Measurements from ENCODE around the gene DRD1. TPM values are rescaled to one million over a fixed set of nuclear protein-coding genes. Genes with fewer than 3 reads are reported as not detected.
"Not testable (repeated sequence)": the region's sequence is repeated elsewhere in the genome, so short reads cannot be mapped to it uniquely, and the experiment has no call there.

The DRD1 gene
- total RNA-seq, 1 experiment from 2014 or later = 14.0 TPM

DNA sequence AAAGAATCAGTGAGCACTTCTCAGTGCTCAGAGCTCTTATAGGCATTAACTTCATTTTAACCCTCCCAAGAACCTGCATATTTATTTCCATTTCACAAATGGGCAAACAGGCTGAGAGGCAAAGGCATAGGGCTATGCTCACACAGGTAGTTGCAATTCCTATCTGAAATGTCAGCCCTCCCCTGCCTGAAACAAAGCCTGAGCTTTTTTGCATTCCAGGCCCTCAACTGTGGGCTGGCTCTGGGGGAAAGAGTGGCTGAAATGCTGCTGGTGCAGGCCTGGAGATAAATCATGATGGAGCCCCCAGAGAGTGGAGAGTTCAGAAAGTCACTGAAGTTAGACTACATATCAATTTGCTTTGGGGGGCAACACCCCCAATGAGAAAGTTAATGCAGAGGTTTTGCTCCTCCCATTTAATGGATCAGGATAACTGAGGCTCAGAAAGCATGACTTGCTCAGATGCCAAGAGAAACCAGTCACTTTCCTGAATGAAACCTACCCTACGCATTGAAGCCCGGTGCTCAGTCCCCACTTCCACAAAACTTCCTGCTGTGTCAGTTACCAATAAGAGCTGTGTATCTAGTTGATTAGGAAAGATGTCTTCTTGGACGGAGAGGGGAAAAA, 5.6 kb downstream of the DRD1 start:
- no peak overlapping the region for H3K4me3 ChIP-seq
- no peak for DNase-seq (ENCODE audit: low read depth in 1 of 2, low spot score in 2 of 2)
- H3K4me1 ChIP-seq (replicated peaks) = peaks cover 15% of the 10 kb centered on the region
- no peaks in the 10 kb centered on the region for H3K9me3 ChIP-seq (replicated peaks)
- H3K27me3 ChIP-seq (replicated peaks) = no peaks in the 10 kb centered on the region
- peaks cover 25% of the 10 kb centered on the region for H3K36me3 ChIP-seq
- H3K27ac ChIP-seq = no peak overlapping the region

DNA sequence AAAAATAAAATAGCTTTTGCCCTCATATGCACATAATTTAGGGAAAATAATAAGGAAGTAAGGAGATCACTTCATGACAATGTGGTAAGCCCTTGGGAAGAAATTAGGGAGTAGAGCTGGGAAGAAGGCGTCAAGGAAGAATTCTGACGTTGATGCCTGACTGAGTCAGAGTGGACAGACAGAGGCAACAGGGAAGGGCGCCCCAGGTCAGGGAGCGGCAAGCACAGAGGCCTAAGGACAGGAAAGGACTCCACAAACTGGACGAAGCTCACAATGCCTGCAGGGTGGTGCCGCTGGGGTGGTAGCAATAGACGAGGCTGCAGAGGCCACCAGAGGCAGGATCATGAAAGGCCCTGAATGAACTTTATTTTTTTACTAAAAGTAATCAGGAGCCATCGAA, 7.6 kb downstream of the DRD1 start:
- H3K4me3 ChIP-seq = no peak overlapping the region
- peaks cover 8% of the 10 kb centered on the region for H3K36me3 ChIP-seq
- H3K27ac ChIP-seq = no peak overlapping the region
- H3K9me3 ChIP-seq (replicated peaks) = no peaks in the 10 kb centered on the region
- H3K4me1 ChIP-seq (replicated peaks) = peaks cover 4% of the 10 kb centered on the region; the same call in 1 of the 2 replicates
- no peaks in the 10 kb centered on the region for H3K27me3 ChIP-seq (replicated peaks)
- DNase-seq (ENCODE audit: low read depth in 1 of 2, low spot score in 2 of 2) = no peak

DNA sequence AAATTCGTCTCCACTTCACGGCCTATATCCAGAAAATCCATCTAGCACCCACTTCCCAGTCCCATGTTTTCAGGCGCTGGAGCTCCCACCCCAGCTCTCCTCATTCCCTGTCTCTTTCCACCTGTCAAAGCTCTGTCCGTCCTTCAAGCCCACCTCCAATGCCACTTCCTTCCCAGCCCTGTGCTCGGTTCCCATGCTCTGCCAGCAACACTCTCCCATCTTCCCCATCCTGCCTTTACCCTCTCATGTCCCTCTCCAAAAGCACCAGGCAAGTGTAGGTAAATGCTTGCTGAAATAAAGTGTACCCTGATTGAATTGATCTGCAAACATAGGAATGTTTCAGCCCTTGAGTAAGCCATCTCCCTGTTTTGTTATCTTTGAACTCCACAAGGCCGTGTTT, 9.2 kb downstream of the DRD1 start:
- no peaks in the 10 kb centered on the region for H3K27me3 ChIP-seq (replicated peaks)
- H3K9me3 ChIP-seq (replicated peaks) = no peaks in the 10 kb centered on the region
- H3K4me1 ChIP-seq (replicated peaks) = no peaks in the 10 kb centered on the region; the same call in 1 of the 2 replicates
- H3K36me3 ChIP-seq = peaks cover 2% of the 10 kb centered on the region
- no peak for DNase-seq (ENCODE audit: low read depth in 1 of 2, low spot score in 2 of 2)
- H3K4me3 ChIP-seq = no peak overlapping the region
- H3K27ac ChIP-seq = no peak overlapping the region

DNA sequence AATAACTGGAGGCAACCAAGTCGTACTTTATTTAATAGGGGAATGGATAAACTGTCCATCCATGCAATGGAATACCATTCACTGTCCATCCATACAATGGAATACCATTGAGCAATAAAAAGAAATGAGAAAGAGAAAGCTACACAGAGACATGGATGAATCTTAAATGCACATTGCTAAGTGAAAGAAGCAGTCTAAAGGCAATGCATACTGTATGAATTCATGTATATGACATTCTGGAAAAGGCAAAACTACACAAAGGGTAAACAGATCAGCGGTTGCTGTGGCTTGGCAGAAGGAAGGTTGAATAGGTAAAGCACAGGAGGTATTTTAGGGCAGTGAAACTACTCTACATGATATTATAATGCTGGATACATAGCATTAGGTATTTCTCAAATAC, 16.2 kb downstream of the DRD1 start:
- no peaks in the 10 kb centered on the region for H3K27me3 ChIP-seq (replicated peaks)
- no peaks in the 10 kb centered on the region for H3K4me1 ChIP-seq (replicated peaks)
- no peak overlapping the region for H3K4me3 ChIP-seq
- DNase-seq (ENCODE audit: low read depth in 1 of 2, low spot score in 2 of 2) = no peak
- no peak overlapping the region for H3K27ac ChIP-seq
- H3K9me3 ChIP-seq (replicated peaks) = no peaks in the 10 kb centered on the region
- no peaks in the 10 kb centered on the region for H3K36me3 ChIP-seq

DNA sequence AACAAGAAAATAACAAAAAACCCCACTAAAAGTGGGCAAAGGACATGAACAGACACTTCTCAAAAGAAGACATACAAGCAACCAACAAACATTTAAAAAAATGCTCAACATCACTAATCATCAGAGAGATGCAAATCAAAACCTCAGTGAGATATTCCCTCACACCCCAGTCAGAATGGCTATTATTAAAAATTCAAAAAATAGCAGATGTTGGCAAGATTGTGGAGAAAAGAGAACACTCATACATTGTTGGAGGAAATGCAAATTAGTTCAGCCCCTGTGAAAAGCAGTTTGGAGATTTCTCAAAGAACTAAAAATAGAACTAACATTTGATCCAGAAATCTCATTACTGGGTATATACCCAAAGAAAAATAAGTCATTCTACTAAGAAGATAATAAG, 19.4 kb downstream of the DRD1 start:
- not testable (repeated sequence) for H3K27me3 ChIP-seq (replicated peaks); H3K9me3 ChIP-seq (replicated peaks); DNase-seq (ENCODE audit: low read depth in 1 of 2, low spot score in 2 of 2); H3K36me3 ChIP-seq; H3K27ac ChIP-seq; H3K4me1 ChIP-seq (replicated peaks); H3K4me3 ChIP-seq

DNA sequence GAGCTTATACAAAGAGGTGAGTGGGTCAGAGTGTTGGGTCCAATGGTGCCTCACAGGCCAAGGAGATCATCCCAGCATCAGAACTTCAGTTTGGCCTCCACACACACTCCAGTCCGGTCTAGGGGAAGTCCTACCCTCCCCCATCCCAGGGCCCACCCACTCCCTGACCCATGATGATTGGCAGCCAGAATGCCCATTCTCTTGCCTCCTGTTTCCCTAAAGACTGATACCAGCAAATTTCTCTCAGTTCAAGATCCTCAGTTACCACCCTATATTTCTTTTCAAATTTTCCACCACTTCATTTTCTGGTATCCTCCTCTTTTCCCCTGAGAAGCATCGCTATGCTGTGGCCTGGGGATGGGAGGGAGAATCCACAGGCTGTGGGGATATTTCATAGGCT, 21.9 kb downstream of the DRD1 start:
- peaks cover 19% of the 10 kb centered on the region for H3K4me1 ChIP-seq (replicated peaks)
- no peak overlapping the region for H3K4me3 ChIP-seq
- DNase-seq (ENCODE audit: low read depth in 1 of 2, low spot score in 2 of 2) = no peak
- no peaks in the 10 kb centered on the region for H3K27me3 ChIP-seq (replicated peaks)
- no peak overlapping the region for H3K27ac ChIP-seq
- H3K36me3 ChIP-seq = no peaks in the 10 kb centered on the region
- H3K9me3 ChIP-seq (replicated peaks) = 0 out of 2 replicates have a peak, but pooled peaks cover 4% of the 10 kb centered on the region

DNA sequence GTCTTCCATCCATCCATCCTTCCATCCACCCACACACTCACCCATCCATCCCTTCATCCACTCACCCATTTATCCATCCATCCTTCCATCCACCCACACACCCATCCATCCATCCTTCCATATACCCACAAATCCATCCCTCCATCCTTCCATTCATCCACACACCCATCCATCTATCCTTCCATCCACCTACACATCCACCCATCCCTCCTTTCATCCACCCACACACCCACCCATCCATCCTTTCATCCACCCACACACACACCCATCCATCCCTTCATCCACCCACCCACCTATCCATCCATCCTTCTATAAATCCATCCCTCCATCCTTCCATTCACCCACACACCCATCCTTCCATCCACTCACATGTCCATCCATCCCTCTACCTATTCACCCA, 23.6 kb downstream of the DRD1 start:
- Histone ChIP-seq H3K27ac (no peak overlapping the region), H3K27me3 (replicated peaks) (no peaks in the 10 kb centered on the region), H3K36me3 (no peaks in the 10 kb centered on the region), H3K9me3 (replicated peaks) (0 out of 2 replicates have a peak, but pooled peaks cover 4% of the 10 kb centered on the region), H3K4me3 (no peak overlapping the region), H3K4me1 (replicated peaks) (peaks cover 19% of the 10 kb centered on the region)
- no peak for DNase-seq (ENCODE audit: low read depth in 1 of 2, low spot score in 2 of 2)

DNA sequence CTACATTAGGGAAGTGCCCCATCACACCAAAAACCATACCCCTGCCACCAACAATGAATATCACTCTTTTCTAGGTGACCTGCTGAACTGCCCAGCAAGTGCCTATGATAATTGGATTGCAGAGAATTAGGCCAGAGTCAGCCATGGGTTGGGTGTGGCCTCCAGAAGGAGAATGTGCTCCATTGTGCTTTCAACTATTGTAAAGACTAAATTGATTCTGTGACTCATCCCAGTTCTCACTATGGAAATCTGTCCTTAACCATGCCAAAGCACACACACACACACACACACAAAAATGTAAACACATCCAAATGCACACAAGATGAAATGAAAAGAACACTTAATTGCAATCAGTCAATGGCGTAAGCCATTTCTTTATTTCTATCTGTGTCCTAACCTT, 25.7 kb downstream of the DRD1 start:
- Histone ChIP-seq H3K4me3 (no peak overlapping the region), H3K9me3 (replicated peaks) (peaks cover 4% of the 10 kb centered on the region; the same call in 1 of the 2 replicates), H3K36me3 (no peaks in the 10 kb centered on the region), H3K27me3 (replicated peaks) (no peaks in the 10 kb centered on the region), H3K27ac (no peak overlapping the region), H3K4me1 (replicated peaks) (peaks cover 19% of the 10 kb centered on the region)
- DNase-seq (ENCODE audit: low read depth in 1 of 2, low spot score in 2 of 2) = peak in 1 of 2 experiments; percentile 69

DNA sequence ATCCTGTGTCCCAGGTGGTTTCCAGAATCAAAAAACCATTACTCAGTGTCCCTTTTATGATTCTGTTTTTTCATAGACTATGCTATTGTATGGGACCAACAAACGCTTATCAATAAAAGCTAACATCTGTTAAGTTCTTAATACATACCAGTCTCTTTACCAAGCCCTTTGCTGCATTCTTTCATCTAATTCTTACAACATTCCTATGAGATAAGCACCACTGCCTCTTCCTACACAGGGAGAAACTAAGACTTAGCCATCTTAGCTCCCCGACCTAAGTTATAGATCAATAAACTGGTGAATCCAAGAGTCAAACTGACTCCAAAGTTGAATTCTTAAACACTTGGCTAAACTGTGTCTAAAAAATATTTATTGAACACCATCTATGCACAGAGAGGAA, 26.6 kb downstream of the DRD1 start:
- no peak for DNase-seq (ENCODE audit: low read depth in 1 of 2, low spot score in 2 of 2)
- H3K4me1 ChIP-seq (replicated peaks) = peaks cover 19% of the 10 kb centered on the region
- H3K9me3 ChIP-seq (replicated peaks) = peaks cover 4% of the 10 kb centered on the region; the same call in 1 of the 2 replicates
- H3K4me3 ChIP-seq = no peak overlapping the region
- no peak overlapping the region for H3K27ac ChIP-seq
- H3K36me3 ChIP-seq = no peaks in the 10 kb centered on the region
- H3K27me3 ChIP-seq (replicated peaks) = no peaks in the 10 kb centered on the region

DNA sequence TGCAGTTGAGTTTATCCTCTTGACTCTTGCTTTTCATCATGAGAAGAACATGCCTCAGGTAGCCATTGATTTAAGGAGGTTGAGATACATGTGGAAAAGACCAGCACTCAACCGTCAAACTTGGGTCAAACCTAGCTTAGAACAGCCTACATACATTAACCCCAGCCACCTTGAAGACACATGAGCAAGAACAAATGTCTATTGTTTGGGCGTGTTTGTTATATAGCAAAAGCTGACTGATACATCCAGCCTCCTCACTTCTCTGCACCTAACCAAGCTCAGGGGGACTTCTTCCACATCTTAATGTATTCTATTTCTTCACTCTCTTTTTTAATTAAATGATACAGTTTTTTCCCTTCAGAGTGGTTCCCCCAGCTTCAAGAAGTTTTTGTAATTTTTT, 28.7 kb downstream of the DRD1 start:
- H3K9me3 ChIP-seq (replicated peaks) = peaks cover 4% of the 10 kb centered on the region; the same call in 1 of the 2 replicates
- peaks cover 19% of the 10 kb centered on the region for H3K4me1 ChIP-seq (replicated peaks)
- H3K36me3 ChIP-seq = no peaks in the 10 kb centered on the region
- H3K27ac ChIP-seq = no peak overlapping the region
- no peak for DNase-seq (ENCODE audit: low read depth in 1 of 2, low spot score in 2 of 2)
- H3K4me3 ChIP-seq = no peak overlapping the region
- H3K27me3 ChIP-seq (replicated peaks) = no peaks in the 10 kb centered on the region

DNA sequence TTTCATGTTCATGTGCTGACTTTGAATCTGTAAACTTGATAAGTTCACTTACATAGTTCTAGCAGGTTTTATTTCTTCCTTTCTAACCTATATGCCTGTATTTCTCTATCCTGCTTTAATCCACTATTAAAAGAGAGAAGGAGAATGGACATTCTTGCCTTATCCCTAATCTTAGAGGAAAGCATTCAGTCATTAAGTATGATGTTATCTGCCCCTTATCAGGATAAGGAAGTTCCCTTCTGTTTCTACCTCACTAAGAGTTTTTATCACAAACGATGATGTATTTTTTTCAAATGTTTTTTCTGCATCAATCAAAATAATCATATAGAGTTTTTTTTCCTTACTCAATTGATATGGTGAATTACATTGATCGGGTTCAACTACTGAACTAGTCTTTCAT, 33.1 kb downstream of the DRD1 start:
- no peak for DNase-seq (ENCODE audit: low read depth in 1 of 2, low spot score in 2 of 2)
- Histone ChIP-seq H3K4me1 (replicated peaks) (no peaks in the 10 kb centered on the region), H3K4me3 (no peak overlapping the region), H3K36me3 (no peaks in the 10 kb centered on the region), H3K9me3 (replicated peaks) (no peaks in the 10 kb centered on the region; the same call in 1 of the 2 replicates), H3K27ac (no peak overlapping the region), H3K27me3 (replicated peaks) (no peaks in the 10 kb centered on the region)

DNA sequence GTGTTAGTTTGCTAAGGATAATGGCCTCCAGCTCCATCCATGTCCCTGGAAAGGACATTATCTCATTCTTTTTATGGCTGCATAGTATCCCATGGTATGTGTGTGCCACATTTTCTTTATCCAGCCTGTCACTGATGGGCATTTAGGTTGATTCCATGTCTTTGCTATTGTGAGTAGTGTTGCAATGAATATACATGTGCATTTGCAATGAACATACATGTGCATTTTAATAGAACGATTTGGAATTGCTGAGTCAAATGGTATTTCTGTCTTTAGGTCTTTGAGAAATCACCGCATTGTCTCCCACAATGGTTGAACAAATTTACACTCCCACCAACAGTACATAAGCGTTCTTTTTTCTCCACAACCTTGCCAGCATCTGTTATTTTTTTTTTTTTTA, 37.7 kb downstream of the DRD1 start:
- no peaks in the 10 kb centered on the region for H3K36me3 ChIP-seq
- no peak for DNase-seq (ENCODE audit: low read depth in 1 of 2, low spot score in 2 of 2)
- H3K4me1 ChIP-seq (replicated peaks) = no peaks in the 10 kb centered on the region
- no peak overlapping the region for H3K27ac ChIP-seq
- H3K9me3 ChIP-seq (replicated peaks) = peaks cover 2% of the 10 kb centered on the region; the same call in 1 of the 2 replicates
- no peak overlapping the region for H3K4me3 ChIP-seq
- H3K27me3 ChIP-seq (replicated peaks) = no peaks in the 10 kb centered on the region

DNA sequence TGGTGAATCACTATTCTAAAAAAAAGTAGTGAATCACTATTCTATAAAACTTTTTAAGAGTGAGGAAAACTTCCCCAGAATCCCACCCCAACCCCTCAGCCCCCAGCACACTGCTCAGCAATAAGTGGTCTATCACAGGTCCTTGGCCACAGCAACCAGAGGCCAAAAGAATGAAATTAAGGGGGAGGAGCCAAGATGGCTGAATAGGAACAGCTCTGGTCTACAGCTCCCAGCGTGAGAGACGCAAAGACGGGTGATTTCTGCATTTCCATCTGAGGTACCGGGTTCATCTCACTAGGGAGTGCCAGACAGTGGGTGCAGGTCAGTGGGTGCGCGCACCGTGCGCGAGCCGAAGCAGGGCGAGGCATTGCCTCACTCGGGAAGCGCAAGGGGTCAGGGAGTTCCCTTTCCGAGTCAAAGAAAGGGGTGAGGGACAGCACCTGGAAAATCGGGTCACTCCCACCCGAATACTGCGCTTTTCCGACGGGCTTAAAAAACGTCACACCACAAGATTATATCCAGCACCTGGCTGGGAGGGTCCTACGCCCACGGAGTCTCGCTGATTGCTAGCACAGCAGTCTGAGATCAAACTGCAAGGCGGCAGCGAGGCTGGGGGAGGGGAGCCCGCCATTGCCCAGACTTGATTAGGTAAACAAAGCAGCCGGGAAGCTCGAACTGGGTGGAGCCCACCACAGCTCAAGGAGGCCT, 46.2 kb downstream of the DRD1 start:
- not testable (repeated sequence) for H3K36me3 ChIP-seq; H3K4me1 ChIP-seq (replicated peaks); DNase-seq (ENCODE audit: low read depth in 1 of 2, low spot score in 2 of 2); H3K4me3 ChIP-seq; H3K9me3 ChIP-seq (replicated peaks); H3K27me3 ChIP-seq (replicated peaks); H3K27ac ChIP-seq

DNA sequence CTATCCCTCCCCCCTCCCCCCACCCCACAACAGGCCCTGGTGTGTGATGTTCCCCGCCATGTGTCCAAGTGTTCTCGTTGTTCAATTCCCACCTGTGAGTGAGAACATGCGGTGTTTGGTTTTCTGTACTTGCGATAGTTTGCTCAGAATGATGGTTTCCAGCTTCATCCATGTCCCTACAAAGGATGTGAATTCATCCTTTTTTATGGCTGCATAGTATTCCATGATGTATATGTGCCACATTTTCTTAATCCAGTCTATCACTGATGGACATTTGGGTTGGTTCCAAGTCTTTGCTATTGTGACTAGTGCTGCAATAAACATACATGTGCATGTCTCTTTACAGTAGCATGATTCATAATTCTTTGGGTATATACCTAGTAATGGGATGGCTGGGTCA, 48.6 kb downstream of the DRD1 start:
- H3K27me3 ChIP-seq (replicated peaks) = not testable (repeated sequence)

More for the DNA sequence above, 48.6 kb downstream of the DRD1 start:
- H3K4me1 ChIP-seq (replicated peaks); H3K36me3 ChIP-seq; DNase-seq (ENCODE audit: low read depth in 1 of 2, low spot score in 2 of 2); H3K9me3 ChIP-seq (replicated peaks); H3K4me3 ChIP-seq; H3K27ac ChIP-seq: not testable (repeated sequence)

All from SJSA1 (cell line).